ENCODE data around the gene PILRA. TPM values are rescaled to one million over a fixed set of nuclear protein-coding genes. Genes with fewer than 3 reads are reported as not detected.

Gene PILRA
- total and polyA plus RNA-seq, 2 of the 8 experiments (the other 6 are each of a cell fraction or from before 2014, with no cell fraction given) = 7.6 to 10.6 TPM

Small RNA genes lying within 50 kb of the gene (small RNA-seq; reads per million reads assigned to genes)
- not detected for gene RF00019 (ENCODE audit: insufficient read depth)

Other genes starting within 250 kb of the PILRA start
- gene MBLAC1, start 246.5 kb upstream of the PILRA start, total RNA-seq (2021; fragmentation: NEBNext Ultra II Directional; extraction: Animal tissue kit (Norgen Biotek cat#: 25700)) = 1.7 TPM in 2 replicates
- 1.00 and 1.2 TPM in 2 replicates for gene MBLAC1, start 246.5 kb upstream of the PILRA start, polyA plus RNA-seq (2011; rRNA removed)
- gene LAMTOR4, start 224.6 kb upstream of the PILRA start, total RNA-seq (2021; fragmentation: NEBNext Ultra II Directional; extraction: Animal tissue kit (Norgen Biotek cat#: 25700)) = 153 and 161 TPM in 2 replicates
- gene LAMTOR4, start 224.6 kb upstream of the PILRA start, polyA plus RNA-seq (2011; rRNA removed) = 622 and 735 TPM in 2 replicates
- 20.2 and 22.1 TPM in 2 replicates for gene TRAPPC14, start 214.8 kb upstream of the PILRA start, total RNA-seq (2021; fragmentation: NEBNext Ultra II Directional; extraction: Animal tissue kit (Norgen Biotek cat#: 25700))
- gene TRAPPC14, start 214.8 kb upstream of the PILRA start, polyA plus RNA-seq (2011; rRNA removed) = 11.9 and 19.6 TPM in 2 replicates
- gene GAL3ST4, start 204.9 kb upstream of the PILRA start, total RNA-seq (2021; fragmentation: NEBNext Ultra II Directional; extraction: Animal tissue kit (Norgen Biotek cat#: 25700)) = 5.1 and 5.3 TPM in 2 replicates
- gene GAL3ST4, start 204.9 kb upstream of the PILRA start, polyA plus RNA-seq (2011; rRNA removed) = 13.8 and 15.8 TPM in 2 replicates
- gene GPC2, start 196.1 kb upstream of the PILRA start, total RNA-seq (2021; fragmentation: NEBNext Ultra II Directional; extraction: Animal tissue kit (Norgen Biotek cat#: 25700)) = 44.8 and 46.8 TPM in 2 replicates
- 25.3 and 47.8 TPM in 2 replicates for gene GPC2, start 196.1 kb upstream of the PILRA start, polyA plus RNA-seq (2011; rRNA removed)
- gene STAG3, start 195.6 kb upstream of the PILRA start, total RNA-seq (2021; fragmentation: NEBNext Ultra II Directional; extraction: Animal tissue kit (Norgen Biotek cat#: 25700)) = 3.3 and 3.8 TPM in 2 replicates
- 1.3 and 1.9 TPM in 2 replicates for gene STAG3, start 195.6 kb upstream of the PILRA start, polyA plus RNA-seq (2011; rRNA removed)
- not detected in 2 replicates for gene PVRIG, start 153.5 kb upstream of the PILRA start, total RNA-seq (2021; fragmentation: NEBNext Ultra II Directional; extraction: Animal tissue kit (Norgen Biotek cat#: 25700))
- gene PVRIG, start 153.5 kb upstream of the PILRA start, polyA plus RNA-seq (2011; rRNA removed) = 0.15 TPM in 1 of 2 replicates, not detected in the other
- not detected in 2 replicates for gene SPDYE3, start 65.8 kb upstream of the PILRA start, total RNA-seq (2021; fragmentation: NEBNext Ultra II Directional; extraction: Animal tissue kit (Norgen Biotek cat#: 25700))
- gene SPDYE3, start 65.8 kb upstream of the PILRA start, polyA plus RNA-seq (2011; rRNA removed) = not detected in 2 replicates
- gene PILRB, start 15.4 kb upstream of the PILRA start, total RNA-seq (2021; fragmentation: NEBNext Ultra II Directional; extraction: Animal tissue kit (Norgen Biotek cat#: 25700)) = 32.2 and 34.4 TPM in 2 replicates
- gene PILRB, start 15.4 kb upstream of the PILRA start, polyA plus RNA-seq (2011; rRNA removed) = 49.9 and 66.4 TPM in 2 replicates
- gene ZCWPW1, start 55.2 kb downstream of the PILRA start, total RNA-seq (2021; fragmentation: NEBNext Ultra II Directional; extraction: Animal tissue kit (Norgen Biotek cat#: 25700)) = 1.4 and 2.7 TPM in 2 replicates
- 0.51 and 0.75 TPM in 2 replicates for gene ZCWPW1, start 55.2 kb downstream of the PILRA start, polyA plus RNA-seq (2011; rRNA removed)
- 48.8 and 51.2 TPM in 2 replicates for gene MEPCE, start 56.3 kb downstream of the PILRA start, total RNA-seq (2021; fragmentation: NEBNext Ultra II Directional; extraction: Animal tissue kit (Norgen Biotek cat#: 25700))
- 22.8 and 25.8 TPM in 2 replicates for gene MEPCE, start 56.3 kb downstream of the PILRA start, polyA plus RNA-seq (2011; rRNA removed)
- 53.8 and 58.2 TPM in 2 replicates for gene PPP1R35, start 63.0 kb downstream of the PILRA start, total RNA-seq (2021; fragmentation: NEBNext Ultra II Directional; extraction: Animal tissue kit (Norgen Biotek cat#: 25700))
- 52.3 and 78.4 TPM in 2 replicates for gene PPP1R35, start 63.0 kb downstream of the PILRA start, polyA plus RNA-seq (2011; rRNA removed)
- 0.33 TPM in 1 of 2 replicates, not detected in the other for gene SPACDR, start 90.8 kb downstream of the PILRA start, total RNA-seq (2021; fragmentation: NEBNext Ultra II Directional; extraction: Animal tissue kit (Norgen Biotek cat#: 25700))
- 0.26 and 0.31 TPM in 2 replicates for gene SPACDR, start 90.8 kb downstream of the PILRA start, polyA plus RNA-seq (2011; rRNA removed)
- gene TSC22D4, start 105.7 kb downstream of the PILRA start, total RNA-seq (2021; fragmentation: NEBNext Ultra II Directional; extraction: Animal tissue kit (Norgen Biotek cat#: 25700)) = 20.3 and 24.1 TPM in 2 replicates
- 13.2 and 22.4 TPM in 2 replicates for gene TSC22D4, start 105.7 kb downstream of the PILRA start, polyA plus RNA-seq (2011; rRNA removed)
- gene NYAP1, start 110.4 kb downstream of the PILRA start, total RNA-seq (2021; fragmentation: NEBNext Ultra II Directional; extraction: Animal tissue kit (Norgen Biotek cat#: 25700)) = 4.5 and 4.6 TPM in 2 replicates
- gene NYAP1, start 110.4 kb downstream of the PILRA start, polyA plus RNA-seq (2011; rRNA removed) = 1.9 and 5.0 TPM in 2 replicates
- 7.6 TPM in 2 replicates for gene AGFG2, start 165.7 kb downstream of the PILRA start, total RNA-seq (2021; fragmentation: NEBNext Ultra II Directional; extraction: Animal tissue kit (Norgen Biotek cat#: 25700))
- gene AGFG2, start 165.7 kb downstream of the PILRA start, polyA plus RNA-seq (2011; rRNA removed) = 11.2 and 15.9 TPM in 2 replicates
- 5.4 and 5.8 TPM in 2 replicates for gene SAP25, start 200.4 kb downstream of the PILRA start, total RNA-seq (2021; fragmentation: NEBNext Ultra II Directional; extraction: Animal tissue kit (Norgen Biotek cat#: 25700))
- gene SAP25, start 200.4 kb downstream of the PILRA start, polyA plus RNA-seq (2011; rRNA removed) = 3.6 and 8.2 TPM in 2 replicates
- 34.5 and 36.6 TPM in 2 replicates for gene LRCH4, start 212.6 kb downstream of the PILRA start, total RNA-seq (2021; fragmentation: NEBNext Ultra II Directional; extraction: Animal tissue kit (Norgen Biotek cat#: 25700))
- gene LRCH4, start 212.6 kb downstream of the PILRA start, polyA plus RNA-seq (2011; rRNA removed) = 15.5 and 36.5 TPM in 2 replicates
- gene FBXO24, start 212.8 kb downstream of the PILRA start, total RNA-seq (2021; fragmentation: NEBNext Ultra II Directional; extraction: Animal tissue kit (Norgen Biotek cat#: 25700)) = 0.35 and 0.59 TPM in 2 replicates
- 0.57 and 0.83 TPM in 2 replicates for gene FBXO24, start 212.8 kb downstream of the PILRA start, polyA plus RNA-seq (2011; rRNA removed)
- gene PCOLCE, start 228.9 kb downstream of the PILRA start, total RNA-seq (2021; fragmentation: NEBNext Ultra II Directional; extraction: Animal tissue kit (Norgen Biotek cat#: 25700)) = 69.2 and 70.6 TPM in 2 replicates
- 21.5 and 46.6 TPM in 2 replicates for gene PCOLCE, start 228.9 kb downstream of the PILRA start, polyA plus RNA-seq (2011; rRNA removed)
- gene MOSPD3, start 239.1 kb downstream of the PILRA start, total RNA-seq (2021; fragmentation: NEBNext Ultra II Directional; extraction: Animal tissue kit (Norgen Biotek cat#: 25700)) = 19.3 and 20.7 TPM in 2 replicates
- gene MOSPD3, start 239.1 kb downstream of the PILRA start, polyA plus RNA-seq (2011; rRNA removed) = 21.4 and 45.7 TPM in 2 replicates